Activated CD4-positive, CD25-positive, alpha-beta regulatory T cell (primary cell): ENCODE measurements around the gene CDC73.
"Not testable (repeated sequence)": the region's sequence is repeated elsewhere in the genome, so short reads cannot be mapped to it uniquely, and the experiment has no call there.

Experiments used
- DNase-seq, 4 experiments: peaks; one replicate each; lab custom pipeline; 2025; lab: John Stamatoyannopoulos, UW

Gene CDC73

DNA sequence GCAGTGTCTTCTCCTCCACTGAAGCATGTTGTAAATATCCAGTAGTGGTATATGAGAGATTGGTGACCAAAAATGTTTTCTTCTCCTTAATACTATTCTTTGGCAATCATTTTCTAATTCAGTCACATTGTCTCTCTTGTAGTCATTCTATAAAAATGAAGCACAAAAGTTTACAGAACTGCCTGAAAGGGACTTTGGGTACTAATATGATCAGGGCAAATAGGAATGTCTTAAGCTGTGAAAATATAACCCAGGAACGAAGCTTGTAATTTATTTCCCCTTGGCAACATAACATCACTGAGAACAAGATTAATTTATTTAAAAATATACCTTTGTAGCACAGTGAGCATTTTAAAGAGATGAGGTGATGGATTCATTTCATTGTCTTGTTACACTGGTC, 59.7 kb downstream of the CDC73 start:
- DNase-seq, result no peak

DNA sequence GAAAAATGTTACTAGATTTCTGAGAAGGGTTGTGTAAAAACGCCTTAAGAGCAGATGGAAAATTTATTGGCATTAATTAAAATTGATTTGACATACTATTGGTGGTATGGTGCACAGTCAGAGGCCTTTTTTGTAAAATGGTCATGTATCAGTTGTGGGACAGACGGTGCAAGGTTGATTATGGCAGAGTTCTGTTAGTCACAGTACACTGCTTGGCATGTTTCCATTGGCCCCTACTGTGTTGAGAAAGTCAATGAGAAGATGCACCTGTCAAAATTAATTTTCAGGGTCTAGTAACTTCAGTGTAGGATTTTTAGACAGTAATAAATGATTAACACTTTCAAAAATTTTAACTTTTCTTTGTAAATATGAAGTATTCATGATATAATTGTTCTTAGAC, 60.2 kb downstream of the CDC73 start:
- no peak for DNase-seq

DNA sequence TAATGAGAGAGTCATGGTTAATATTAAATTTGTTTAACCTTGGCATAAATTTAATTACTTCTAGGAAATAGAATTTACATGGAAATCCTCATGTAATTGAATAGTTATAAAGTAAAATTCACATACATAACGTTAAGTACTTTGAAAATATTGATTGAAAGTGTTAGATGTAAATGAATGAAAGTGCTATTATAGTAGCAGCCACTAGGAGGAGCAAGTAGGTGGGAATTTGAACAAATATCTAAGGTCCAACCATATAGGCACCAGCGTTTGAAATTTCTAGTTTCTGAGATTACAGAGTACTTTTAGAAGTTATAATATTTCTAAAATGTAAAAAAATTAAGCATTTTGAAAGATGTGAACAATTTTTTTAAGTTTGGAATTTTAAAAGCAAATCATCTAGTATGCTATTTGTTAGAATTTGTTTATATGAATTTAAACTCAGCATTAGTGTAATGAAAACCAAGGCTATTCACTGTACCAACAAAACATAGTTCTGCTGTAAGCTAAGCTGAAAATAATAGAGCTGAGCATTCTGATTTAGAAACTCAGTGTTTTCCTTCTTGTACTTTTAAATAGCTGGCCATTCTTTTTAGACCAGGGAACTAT, 61.3 kb downstream of the CDC73 start:
- DNase-seq, result no peak

DNA sequence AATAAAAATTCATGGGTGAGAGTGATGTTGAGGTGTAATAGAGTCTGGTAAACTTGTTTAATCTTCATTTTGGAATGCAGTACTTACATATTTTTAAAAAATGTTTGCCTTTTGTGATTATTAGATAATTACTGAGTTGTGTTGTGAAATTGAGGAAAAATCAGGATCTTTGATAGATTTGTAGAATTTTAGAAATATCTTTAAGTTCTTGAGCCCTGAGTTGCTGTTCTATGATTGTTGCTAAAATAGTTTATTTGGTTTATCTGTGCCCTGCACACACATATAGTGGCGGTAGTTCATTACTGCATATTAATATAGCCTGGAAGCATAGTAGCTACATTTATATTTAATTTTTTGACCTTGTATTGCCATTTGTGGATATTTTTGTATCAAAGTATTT, 62.9 kb downstream of the CDC73 start:
- DNase-seq, result no peak

DNA sequence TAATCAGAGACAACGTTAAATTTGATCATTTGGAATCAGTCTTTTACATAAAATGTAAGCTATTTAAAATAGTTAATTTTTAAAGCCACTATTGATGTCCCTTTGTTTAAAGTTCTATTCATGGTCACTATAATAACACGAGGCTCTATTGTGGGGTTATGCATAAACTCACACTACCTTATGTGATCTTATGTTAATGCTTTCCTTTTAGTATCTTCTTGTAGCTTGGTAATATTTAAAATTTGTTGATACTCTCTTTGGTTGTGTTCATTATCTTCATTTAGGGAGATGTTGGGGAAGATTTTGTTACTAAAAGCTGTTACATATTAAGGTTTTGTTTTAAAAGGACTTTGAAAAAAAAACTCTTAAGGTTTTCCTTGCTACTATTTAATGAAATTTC, 63.4 kb downstream of the CDC73 start:
- no peak for DNase-seq

DNA sequence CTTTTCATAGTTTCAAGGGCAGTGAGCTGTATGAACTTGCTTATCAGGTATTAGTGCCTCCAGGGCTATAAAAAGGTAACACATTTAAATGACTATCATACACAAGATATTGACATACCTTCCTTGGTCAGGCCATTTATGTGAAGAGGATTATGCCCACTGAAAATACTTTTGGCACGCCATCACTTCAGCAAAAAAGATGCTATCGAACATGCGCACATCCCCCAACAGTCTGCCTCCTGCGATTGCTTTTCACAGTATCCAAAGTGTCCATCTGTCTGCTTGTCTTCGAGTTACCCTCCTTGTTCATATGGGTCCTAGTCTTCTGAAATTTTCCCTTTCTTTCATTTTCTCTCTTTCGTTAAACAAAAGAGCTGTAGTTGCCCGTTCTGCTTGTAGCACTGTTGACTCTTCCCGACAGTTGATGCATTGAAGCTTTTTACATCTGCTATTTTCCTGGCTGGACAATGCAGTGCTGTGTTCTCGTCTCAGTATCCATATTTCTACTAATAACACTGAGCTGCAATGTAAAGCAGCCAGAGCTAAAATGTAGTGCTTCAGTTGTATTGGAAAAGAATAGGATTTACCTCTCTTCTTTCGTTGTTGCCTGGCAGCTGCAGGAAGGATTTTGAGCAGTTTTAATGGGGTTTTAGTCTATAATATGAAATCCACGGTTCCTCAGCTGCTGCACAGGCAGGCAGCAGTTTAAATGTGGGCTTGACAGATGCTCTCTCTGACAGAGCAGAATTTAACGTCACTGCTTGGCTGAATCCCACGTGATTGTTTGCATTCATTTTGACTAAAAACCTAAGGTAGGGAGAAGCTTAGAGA, 64.3 kb downstream of the CDC73 start, which contains the start of gene B3GALT2:
Gene B3GALT2 (minus strand): TSS at position 713 of the 831 bp plus-strand sequence. CDS start 5,051 bp downstream, outside the sequence.
- DNase-seq, result no peak

DNA sequence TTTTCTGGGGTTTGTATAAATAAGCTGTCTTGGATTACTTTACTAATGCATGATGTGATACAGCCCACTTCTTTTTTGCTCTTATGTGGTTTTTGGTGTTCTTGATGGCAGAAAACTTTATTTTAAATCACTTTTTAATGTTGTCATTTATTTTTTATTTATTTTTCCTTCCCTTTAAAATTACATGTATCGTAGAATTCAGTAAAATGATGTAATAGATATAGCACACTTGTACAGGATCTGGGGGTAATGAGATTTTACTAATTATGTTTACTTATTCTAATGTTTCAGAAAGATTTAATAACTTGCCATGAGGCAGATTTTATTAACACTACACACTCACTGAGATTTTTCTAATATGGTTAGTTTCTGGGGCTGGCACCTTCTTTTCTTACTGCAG, 65.3 kb downstream of the CDC73 start:
- DNase-seq, result no peak

DNA sequence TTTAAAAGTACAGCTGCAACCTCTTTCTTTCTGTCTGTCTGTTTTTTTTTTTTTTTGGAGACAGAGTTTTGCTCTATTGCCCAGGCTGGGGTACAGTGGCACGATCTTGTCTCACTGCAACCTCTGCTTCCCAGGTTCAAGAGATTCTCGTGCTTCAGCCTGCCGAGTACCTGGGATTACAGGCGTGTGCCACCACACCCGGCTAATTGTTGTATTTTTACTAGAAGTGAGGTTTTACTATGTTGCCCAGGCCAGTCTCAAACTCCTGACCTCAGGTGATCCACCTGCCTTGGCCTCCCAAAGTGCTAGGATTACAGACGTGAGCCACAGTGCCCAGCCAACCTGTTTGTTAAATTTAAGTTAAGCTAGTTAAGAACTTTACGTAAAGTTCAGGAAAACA, 67.1 kb downstream of the CDC73 start:
- not testable (repeated sequence) for DNase-seq

DNA sequence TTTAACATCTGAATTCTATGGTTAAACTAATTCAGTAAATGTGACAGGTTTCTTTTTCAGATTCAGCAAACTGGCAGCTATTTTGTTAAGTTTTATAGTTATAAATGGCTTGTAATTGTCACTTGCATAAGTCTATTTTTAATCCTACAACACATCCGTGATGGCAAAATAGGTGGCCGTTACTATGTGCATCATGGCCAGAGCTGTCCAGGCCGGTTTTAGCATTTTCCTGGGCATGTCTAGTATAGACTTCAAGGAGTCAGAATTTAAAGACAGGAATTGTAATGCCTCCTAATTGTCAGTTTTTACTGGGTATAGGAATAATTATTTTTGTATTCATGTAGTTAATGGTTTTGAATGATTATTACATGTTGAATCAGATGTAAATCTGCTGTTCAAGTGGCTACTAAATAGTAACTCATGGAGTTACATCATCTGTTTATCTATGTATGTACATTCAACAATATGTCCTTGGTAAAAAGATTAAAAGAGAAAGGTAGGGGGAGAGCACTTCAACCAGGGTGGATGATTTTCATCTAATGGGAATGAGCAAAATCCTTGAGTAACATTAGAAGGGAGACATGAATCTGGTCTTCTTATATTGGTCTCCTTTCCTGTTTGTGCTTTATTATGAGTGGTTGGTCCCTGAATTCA, 67.7 kb downstream of the CDC73 start:
- no peak for DNase-seq

DNA sequence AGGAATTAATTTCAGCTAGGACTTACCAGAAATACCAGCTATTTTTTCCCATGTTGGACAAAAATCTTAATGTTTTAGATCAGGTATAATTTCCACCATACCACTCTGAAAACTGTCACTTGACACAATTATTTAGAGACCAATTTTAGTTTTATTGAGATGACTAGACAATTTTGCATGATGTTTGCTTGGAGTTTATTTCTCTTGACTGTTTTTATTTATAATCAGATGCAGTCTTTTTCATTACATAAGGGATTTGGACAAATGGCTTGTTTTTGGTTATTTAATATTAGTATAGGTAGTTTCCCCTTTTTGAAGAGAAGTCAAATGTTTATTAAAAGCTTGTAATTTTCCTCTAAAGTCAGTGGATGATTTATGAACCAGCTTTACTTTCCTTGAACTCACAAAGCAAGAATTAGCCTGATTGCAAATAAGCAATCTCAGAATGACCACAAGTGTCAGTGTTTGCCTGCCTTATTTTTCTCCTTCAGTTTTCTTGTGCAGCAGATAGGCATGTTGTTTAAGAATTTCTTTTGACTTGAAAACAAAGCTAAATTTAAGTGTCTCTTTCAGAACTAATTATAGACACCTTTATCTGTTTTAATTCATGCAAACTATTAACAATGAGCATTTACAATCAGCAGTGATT, 68.4 kb downstream of the CDC73 start:
- no peak for DNase-seq

DNA sequence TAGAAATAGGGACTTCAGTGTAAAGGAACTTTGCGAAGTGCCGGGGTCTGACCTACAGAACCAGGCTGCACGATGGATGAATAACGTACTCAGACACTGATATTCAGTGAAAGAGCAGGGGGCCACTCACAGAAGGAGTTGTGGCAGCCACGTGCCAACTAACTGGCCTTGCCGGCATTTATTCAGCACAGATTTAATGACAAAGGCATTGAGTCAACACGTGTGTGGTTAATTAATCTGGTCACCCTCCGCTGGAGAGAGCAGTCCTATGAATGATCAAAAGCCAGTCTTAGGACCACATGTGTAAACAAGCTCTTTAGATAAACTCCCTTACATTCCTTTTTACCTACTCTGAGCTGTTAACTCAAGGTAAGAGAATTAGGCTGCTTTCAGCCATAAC, 70.8 kb downstream of the CDC73 start:
- no peak for DNase-seq

DNA sequence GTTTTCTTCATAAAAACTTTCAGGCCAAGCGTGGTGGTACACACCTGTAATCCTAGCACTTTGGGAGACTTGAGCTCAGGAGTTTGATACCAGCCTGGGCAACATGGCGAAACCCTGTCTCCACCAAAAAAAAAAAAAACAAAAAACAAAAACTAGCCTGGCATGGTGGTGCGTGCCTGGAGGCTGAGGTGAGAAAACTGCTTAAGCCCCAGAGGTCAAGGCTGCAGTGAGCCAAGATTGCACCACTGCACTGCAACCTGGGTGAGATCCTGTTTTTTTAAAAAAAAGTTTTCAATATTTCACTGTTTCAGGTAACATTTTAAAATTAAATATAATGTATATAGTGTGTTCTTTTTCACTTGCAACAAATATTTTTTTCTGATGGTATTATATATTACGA, 78.1 kb downstream of the CDC73 start:
- DNase-seq, result no peak

DNA sequence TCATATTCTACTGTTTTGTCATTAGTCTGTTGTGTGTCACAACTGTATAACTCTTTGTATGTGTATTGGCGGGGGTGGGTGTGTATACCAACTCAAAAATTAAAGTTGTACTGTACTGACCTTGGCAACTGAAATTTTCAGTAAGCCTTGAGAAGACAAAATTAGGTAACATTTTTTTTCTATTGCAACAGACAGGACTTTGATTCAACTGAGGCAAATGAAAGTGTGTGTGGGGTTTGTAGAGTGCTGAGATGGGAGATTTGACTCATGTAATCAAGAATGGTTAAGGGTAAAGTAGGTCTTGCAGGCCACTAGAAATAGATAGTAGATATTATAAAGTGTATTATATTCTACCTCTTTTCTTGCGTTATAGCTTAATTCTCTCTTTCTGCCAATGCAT, 79.2 kb downstream of the CDC73 start:
- DNase-seq, result no peak

DNA sequence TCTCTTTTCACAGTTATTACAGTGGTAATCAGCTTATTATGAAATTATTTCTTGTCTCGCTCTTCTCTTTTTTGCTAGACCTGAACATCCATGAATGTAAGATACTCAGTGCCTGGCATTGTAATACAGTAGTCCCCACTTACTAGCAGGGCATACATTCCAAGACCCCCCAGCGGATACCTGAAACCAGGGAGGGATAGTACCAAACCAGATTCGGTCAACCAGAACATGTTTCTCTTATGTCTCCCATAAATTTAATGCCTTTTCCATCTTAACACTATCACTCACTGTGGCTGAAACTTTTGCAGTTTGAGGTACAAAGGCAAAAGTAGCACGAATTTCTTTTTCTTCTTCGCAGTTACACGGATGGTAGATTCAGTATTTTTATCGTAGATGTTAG, 89.2 kb downstream of the CDC73 start:
- no peak for DNase-seq

DNA sequence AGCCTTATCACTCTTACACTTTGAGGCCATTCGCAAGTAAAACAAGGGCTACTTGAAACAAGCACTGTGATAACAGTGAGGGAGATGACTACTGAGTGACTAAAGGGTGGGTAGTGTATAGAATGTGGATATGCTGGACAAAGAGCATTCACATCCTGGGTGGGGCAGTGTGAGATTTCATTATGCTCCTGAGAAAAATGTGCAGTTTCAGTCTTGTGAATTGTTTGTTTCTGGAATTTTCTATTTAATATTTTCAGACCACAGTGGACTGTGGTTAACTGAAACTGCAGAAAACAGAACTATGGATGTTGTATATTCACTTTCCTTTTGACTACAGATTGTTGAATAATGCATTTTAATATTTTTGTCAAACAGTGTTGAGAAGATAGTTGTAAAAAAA, 89.7 kb downstream of the CDC73 start:
- no peak for DNase-seq

DNA sequence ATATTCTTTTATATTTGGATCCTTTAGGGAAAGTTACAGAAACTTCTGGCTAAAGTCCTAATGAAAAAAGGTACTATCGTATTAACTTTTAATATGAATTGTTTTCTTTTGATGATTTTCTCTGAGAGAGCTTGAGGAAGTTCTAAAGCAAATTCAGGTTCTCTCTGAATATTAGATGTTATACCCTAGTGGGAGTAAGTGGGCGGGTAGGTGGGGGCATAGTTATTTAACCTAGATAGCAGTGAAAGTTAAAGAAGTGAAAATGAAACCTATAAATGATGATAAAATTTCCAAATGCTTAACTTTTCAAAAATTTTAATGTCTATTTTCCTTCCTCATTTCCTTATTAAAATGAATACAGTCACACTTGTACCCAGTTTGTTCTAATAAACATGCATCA, 90.8 kb downstream of the CDC73 start:
- DNase-seq, result no peak

DNA sequence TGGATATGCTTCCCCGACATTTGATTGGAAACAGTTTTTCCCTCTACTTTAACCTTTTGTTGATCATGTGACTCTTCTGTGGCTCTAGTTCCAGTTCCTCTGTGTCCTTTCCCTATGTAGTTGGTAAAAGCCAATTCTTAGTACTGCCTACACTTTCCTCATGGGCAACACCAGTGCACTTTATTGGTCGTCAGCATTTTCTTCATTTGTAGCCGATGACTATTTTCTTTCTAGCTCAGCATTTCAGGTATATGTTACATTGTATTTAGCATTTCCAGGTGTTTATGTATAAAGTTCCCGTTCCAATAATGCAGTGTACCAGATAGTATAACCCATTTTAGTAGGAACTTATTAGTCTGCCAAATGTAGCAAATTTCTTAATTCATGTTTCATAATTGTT, 92.2 kb downstream of the CDC73 start:
- DNase-seq, result no peak

DNA sequence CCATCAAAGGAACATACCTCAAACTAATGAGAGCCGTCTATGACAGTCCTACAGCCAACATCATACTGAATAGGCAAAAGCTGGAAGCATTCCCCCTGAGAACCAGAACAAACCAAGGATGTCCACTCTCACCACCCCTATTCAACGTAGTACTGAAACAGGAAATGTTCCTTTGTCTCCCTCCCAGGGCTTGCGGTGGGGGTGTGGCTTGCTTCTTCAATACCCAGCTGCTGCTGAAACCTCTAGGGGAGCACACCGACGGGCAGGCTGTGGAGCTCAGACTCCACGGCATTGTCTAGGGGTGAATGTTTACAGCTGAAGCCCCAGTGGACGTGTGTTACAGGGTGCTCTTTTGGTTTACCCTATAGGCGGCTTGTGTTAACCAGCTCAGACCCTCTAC, 95.1 kb downstream of the CDC73 start:
- no peak for DNase-seq

DNA sequence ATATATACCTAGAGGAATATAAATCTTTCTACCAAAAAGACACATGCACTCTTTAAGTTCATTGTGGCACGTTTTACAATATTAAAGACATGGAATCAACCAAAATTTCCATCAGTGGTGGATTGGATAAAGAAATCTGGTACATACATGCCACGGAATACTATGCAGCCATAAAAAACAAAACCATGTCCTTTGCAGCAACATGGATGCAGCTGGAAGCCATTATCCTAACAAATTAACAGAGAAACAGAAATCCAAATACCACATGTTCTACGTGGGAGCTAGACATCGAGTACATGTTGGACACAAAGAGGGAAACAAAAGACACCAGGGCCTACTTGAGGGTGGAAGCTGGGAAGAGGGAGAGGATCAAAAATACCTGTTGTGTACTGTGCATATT, 97.6 kb downstream of the CDC73 start:
- no peak for DNase-seq

DNA sequence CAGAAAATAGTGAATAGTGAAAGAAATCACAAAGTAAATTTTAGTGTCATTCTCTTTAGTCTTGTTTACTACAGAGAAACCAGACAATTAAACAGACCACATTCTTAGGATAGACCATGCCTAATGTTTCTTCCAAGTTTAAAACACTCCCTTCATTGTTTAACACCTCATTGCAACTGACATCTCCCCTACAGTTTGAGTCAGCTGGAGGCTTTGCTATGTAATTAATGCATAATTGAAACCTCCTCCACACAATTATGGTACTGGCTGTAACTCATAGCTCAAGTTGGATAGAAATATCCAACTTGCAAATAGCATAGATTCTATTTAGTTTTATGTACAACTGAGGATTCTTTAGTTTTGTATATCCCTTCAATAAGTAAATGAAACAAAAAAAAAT, 99.8 kb downstream of the CDC73 start:
- no peak for DNase-seq

DNA sequence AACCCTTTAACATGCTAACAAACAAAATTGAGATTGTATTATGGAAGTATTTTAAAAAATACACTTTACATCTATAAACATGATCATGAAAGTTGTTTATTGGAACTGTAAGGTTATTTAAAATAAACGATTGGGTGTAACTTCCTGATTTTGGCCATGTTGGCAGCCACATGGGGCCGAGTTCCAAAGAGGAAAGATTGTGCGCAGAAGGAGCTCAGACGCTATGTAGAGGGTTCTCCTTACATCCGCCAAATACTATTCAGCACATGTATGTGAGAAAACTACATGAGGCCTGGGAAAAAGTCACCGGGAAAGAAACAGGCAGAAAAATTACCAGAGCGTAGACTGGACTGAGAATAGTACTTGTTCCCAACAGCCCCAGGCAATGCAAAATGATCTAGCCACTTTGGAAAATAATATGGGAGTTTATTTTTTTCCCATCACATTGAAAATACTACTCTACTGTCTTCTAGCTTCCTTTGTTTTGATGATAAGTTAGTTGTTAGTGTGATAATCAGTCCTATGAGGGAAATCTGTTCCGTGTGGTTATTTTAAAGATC, 100.3 kb downstream of the CDC73 start:
- DNase-seq, result no peak

DNA sequence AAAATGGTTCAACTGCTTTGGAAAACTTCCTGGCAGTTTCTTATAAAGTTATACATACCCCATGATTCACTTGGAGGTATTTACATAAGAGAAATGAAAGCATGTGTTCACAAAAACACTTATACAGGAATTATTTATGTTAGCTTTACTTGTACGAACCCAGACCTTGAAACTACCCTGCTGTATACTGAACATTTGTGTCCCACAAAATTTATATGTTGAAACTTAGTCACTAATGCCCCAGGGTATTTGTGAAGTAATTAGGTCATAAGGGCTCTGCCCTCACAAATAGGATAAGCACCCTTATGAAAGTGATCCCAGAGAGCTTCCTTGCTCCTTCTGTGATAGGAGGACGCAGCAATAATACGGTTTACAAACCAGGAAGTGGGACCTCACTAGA, 107.3 kb downstream of the CDC73 start:
- no peak for DNase-seq
